ENCODE results near the gene MTCH1. TPM values are rescaled to one million over a fixed set of nuclear protein-coding genes. Genes with fewer than 3 reads are reported as not detected.

MTCH1 gene
- total RNA-seq, 1 experiment from 2014 or later: 161 TPM

DNA sequence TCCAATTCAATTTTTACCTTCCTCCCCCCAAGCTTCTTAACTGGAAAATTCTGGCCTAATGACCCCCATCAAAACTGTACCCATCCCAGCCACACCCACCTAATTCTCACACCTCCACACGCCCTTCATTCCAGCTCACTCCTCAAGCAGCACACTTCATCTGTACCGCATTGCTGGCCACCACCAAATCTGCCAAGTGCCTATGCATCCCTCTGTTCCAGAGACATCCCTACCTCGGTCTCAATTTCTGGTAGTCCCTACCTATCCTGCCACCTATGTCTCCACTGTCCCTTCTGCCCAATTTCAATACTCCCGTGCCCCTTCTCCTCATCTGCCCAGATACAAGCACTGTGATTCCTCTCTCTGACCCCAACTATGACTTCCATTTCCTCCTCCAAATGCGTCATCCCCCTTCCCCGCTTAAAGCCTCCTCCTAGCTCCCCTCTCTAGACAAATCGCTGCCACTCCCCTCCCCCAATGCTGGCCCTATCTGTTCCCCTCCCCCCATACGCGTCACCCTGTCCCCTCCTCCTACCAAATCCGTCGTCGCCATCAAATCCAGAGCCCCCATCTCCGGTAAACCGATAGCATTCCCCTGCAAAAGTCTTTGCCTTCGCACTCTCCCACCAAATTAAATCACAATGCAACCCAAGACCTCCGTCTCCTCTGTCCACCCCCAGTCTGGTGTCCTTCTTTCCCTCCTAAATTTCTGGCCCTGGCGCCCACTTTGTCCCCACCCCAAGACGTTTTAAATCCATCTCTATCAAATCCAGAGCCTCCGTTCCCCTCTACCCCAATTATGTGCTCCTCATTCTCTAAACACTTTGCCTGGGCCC is 1.2 kb downstream of the MTCH1 start:
- H3K4me1 ChIP-seq (ENCODE audit: control insufficient read depth in 1 of 2, insufficient read depth in 2 of 2, low read length in 2 of 2): peaks cover 7 to 28% of the 10 kb centered on the region in 2 experiments; a peak in 3 of 4 replicates
- no peaks in the 10 kb centered on the region for H3K9me2 ChIP-seq (ENCODE audit: insufficient read depth)
- peaks cover 11% of the 10 kb centered on the region; the same call in 1 of the 2 replicates for H4K20me1 ChIP-seq (ENCODE audit: insufficient read depth)
- intact Hi-C loops (cut with micrococcal nuclease): no loop called here
- no peaks in the 10 kb centered on the region for H3K27me3 ChIP-seq (ENCODE audit: insufficient read depth, low read length)
- H2AFZ ChIP-seq (ENCODE audit: low read depth, low read length, poor library complexity, severe bottlenecking): no peak overlapping the region
- H3K4me3 ChIP-seq (replicated peaks in 1 of 2; ENCODE audit: low read depth in 1 of 2, low read length in 2 of 2): peak overlapping the region; percentile 98
- RAD21 ChIA-PET (ENCODE audit: low non-redundant PET in 1 of 2, low total read pairs in 2 of 2, uncharacterized antibody in 2 of 2, unreplicated experiment in 2 of 2): no interaction called here
- peak overlapping the region; percentile 99 for H3K9ac ChIP-seq (ENCODE audit: low read length)
- H3K4me2 ChIP-seq (ENCODE audit: low read length): peak overlapping the region; percentile 97
- CTCF ChIA-PET: no interaction called here
- H3K79me2 ChIP-seq (ENCODE audit: insufficient read depth, low read length): peaks cover 61% of the 10 kb centered on the region
- no peaks in the 10 kb centered on the region for H3K9me3 ChIP-seq (ENCODE audit: control insufficient read depth in 1 of 2, insufficient read depth in 1 of 2, low read depth in 1 of 2, low read length in 2 of 2)
- ATAC-seq (peak; percentile 17; the same call in 1 of the 2 replicates), DNase-seq (ENCODE audit: low read depth, low spot score) (peak; percentile 19)
- BruUV-seq (replicated peaks): no TSS peak
- POLR2A ChIA-PET: no interaction called here
- TF ChIP-seq TCF7L2 (IDR thresholded peaks at IDR 0.05; ENCODE audit: borderline replicate concordance, extremely low read depth, insufficient read depth, insufficient read length) (no peak), ZNF274 (IDR thresholded peaks at IDR 0.05; ENCODE audit: low read depth, low read length) (no peak), SP1 (IDR thresholded peaks at IDR 0.05; ENCODE audit: low read depth) (no peak), EGR1 (IDR thresholded peaks at IDR 0.05; ENCODE audit: low read depth) (no peak), POLR2A (IDR thresholded peaks at IDR 0.05; ENCODE audit: borderline replicate concordance, extremely low read depth, insufficient read depth, insufficient read length) (no peak)
- peak overlapping the region; percentile 87 for H3K27ac ChIP-seq (ENCODE audit: low read depth, low read length)
- H3K36me3 ChIP-seq (ENCODE audit: control insufficient read depth in 1 of 2, insufficient read depth in 2 of 2, low read length in 2 of 2): peaks cover 2 to 15% of the 10 kb centered on the region in 2 experiments; a peak in 2 of 4 replicates

- H3K4me2 ChIP-seq (ENCODE audit: low read length): no peak overlapping the region
- no peak for TF ChIP-seq MAX (IDR thresholded peaks at IDR 0.05)
- no peak for TF ChIP-seq CBX3 (IDR thresholded peaks at IDR 0.05; ENCODE audit: low read depth)
- no peak for TF ChIP-seq ELF1 (IDR thresholded peaks at IDR 0.05; ENCODE audit: borderline replicate concordance, low read depth)
- TF ChIP-seq SRF (IDR thresholded peaks at IDR 0.05; ENCODE audit: low read depth): no peak
- TF ChIP-seq ZBTB33 (IDR thresholded peaks at IDR 0.05; ENCODE audit: extremely low read depth, insufficient replicate concordance, low read length): no peak
- no peaks in the 10 kb centered on the region for H3K9me2 ChIP-seq (ENCODE audit: insufficient read depth)
- H3K9ac ChIP-seq (ENCODE audit: low read length): no peak overlapping the region
- ChIA-PET CTCF (no interaction called here), RAD21 (ENCODE audit: low non-redundant PET in 1 of 2, low total read pairs in 2 of 2, uncharacterized antibody in 2 of 2, unreplicated experiment in 2 of 2) (no interaction called here), POLR2A (no interaction called here)
- intact Hi-C loops (cut with micrococcal nuclease): no loop called here
- peaks cover 74% of the 10 kb centered on the region for H3K79me2 ChIP-seq (ENCODE audit: insufficient read depth, low read length)
- H3K4me1 ChIP-seq (ENCODE audit: control insufficient read depth in 1 of 2, insufficient read depth in 2 of 2, low read length in 2 of 2): peaks cover 7 to 28% of the 10 kb centered on the region in 2 experiments; a peak in 3 of 4 replicates
- no peak for DNase-seq (ENCODE audit: low read depth, low spot score)
- no peak for ATAC-seq
- no peaks in the 10 kb centered on the region for H3K9me3 ChIP-seq (ENCODE audit: control insufficient read depth in 1 of 2, insufficient read depth in 1 of 2, low read depth in 1 of 2, low read length in 2 of 2)
- BruUV-seq (replicated peaks): no TSS peak
- H2AFZ ChIP-seq (ENCODE audit: low read depth, low read length, poor library complexity, severe bottlenecking): no peak overlapping the region
- peaks cover 11% of the 10 kb centered on the region; the same call in 1 of the 2 replicates for H4K20me1 ChIP-seq (ENCODE audit: insufficient read depth)
- no peak overlapping the region for H3K4me3 ChIP-seq (replicated peaks in 1 of 2; ENCODE audit: low read depth in 1 of 2, low read length in 2 of 2)
- no peaks in the 10 kb centered on the region for H3K27me3 ChIP-seq (ENCODE audit: insufficient read depth, low read length)
- no peak overlapping the region for H3K27ac ChIP-seq (ENCODE audit: low read depth, low read length)
- H3K36me3 ChIP-seq (ENCODE audit: control insufficient read depth in 1 of 2, insufficient read depth in 2 of 2, low read length in 2 of 2): peaks cover 4 to 21% of the 10 kb centered on the region in 2 experiments; a peak in 3 of 4 replicates
Measured at GRCh38 chr6:36983538-36983937, 2.5 kb downstream of the MTCH1 start.

Data from HCT116 (cell line).